Left lung (tissue), 10 donors: ENCODE measurements around the gene TAOK2. TPM values are rescaled to one million over a fixed set of nuclear protein-coding genes. Genes with fewer than 3 reads are reported as not detected.

Experiments
- ATAC-seq: fragments of 200-7000 bp; cut with Tn5 transposase; one replicate; pipeline ENCODE4 v1.9.1; 2020; ENCODE audit warnings: moderate library complexity
- DNase-seq, 4 donors: peaks; one replicate each; pipeline ENCODE4 v3.0.0-alpha.2; 2013 to 2020
- H3K27ac ChIP-seq, 2 donors: fragments of 200-600 bp; sonication (generic) in 1 of 2; one replicate each; pipeline versions ENCODE4 v1.5.0 to v1.8.0; 2020 to 2021
- H3K27me3 ChIP-seq, 2 donors: fragments of 200-600 bp; sonication (generic) in 1 of 2; one replicate each; pipeline versions ENCODE4 v1.5.0 to v1.8.0; 2020 to 2021
- H3K36me3 ChIP-seq, 2 donors: fragments of 200-600 bp; sonication (generic) in 1 of 2; one replicate each; pipeline versions ENCODE4 v1.5.0 to v1.8.0; 2020 to 2021
- H3K4me1 ChIP-seq, 2 donors: fragments of 200-600 bp; one replicate each; pipeline ENCODE4 v1.8.0; 2021
- H3K4me3 ChIP-seq, 2 donors: fragments of 200-600 bp; sonication (generic) in 1 of 2; one replicate each; pipeline versions ENCODE4 v1.5.0 to v1.8.0; 2020 to 2021; ENCODE audit warnings: mild to moderate bottlenecking in 1 of 2
- H3K9me3 ChIP-seq, 2 donors: fragments of 200-600 bp; sonication (generic) in 1 of 2; one replicate each; pipeline versions ENCODE4 v1.5.0 to v1.8.0; 2020 to 2021
- intact Hi-C, 2 donors: fragments of 100-400 bp; cut with DNase I; formaldehyde crosslinking; loops; one replicate each; pipeline versions ENCODE4 v1.11.2 to v1.14.2; 2022
- polyA plus RNA-seq, 6 donors: library from polyadenylated mRNA; unstranded; fragments of 120-200 nt; gene quantifications; one replicate each; pipeline ENCODE4 v1.2.1, GENCODE V29; 2013; ENCODE audit not compliant: insufficient read length in 6 of 6
- total RNA-seq, 2 donors: library from RNA; stranded (reverse); fragmentation: NEBNext Ultra II Directional; extraction: Animal tissue kit (Norgen Biotek cat#: 25700); gene quantifications; one replicate each; pipeline ENCODE4 v1.2.1, GENCODE V29; 2021
- TF ChIP-seq, protein P1 (sequence below), 2 donors: fragments of 200-600 bp; sonication (generic) in 1 of 2; IDR thresholded peaks; one replicate each; pipeline versions ENCODE4 v1.5.0 to v1.8.0; 2021; ENCODE audit warnings: antibody characterized with exemption in 2 of 2
- donor health status: DM: no; HTN: yes; CAD: no.
- donor health status: DM: no; HTN: no; CAD: no.

The TAOK2 gene
- total and polyA plus RNA-seq, 8 donors, result 47.5 to 71.4 (median 57.4) TPM

DNA sequence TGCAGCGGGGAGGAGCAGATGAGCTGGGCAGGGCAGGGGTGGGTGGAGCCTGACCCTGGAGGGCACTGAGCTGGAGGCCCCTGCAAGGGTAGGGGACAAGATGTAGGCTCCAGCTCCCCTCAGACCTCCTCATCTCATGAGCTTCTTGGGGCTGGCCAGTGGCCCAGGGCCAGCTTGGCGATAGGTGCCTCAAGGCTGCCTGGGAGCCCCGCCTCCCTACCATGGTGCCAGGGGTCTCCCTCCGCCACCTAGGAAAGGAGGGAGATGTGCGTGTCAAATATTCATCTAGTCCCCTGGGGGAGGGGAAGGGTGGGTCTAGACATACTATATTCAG, 17.9 kb downstream of the TAOK2 start:
- peaks cover 17 to 49% of the 10 kb centered on the region in 2 donors for H3K4me1 ChIP-seq
- DNase-seq, result no peak
- intact Hi-C loops, result no loop called here
- TF ChIP-seq, protein P1, sequence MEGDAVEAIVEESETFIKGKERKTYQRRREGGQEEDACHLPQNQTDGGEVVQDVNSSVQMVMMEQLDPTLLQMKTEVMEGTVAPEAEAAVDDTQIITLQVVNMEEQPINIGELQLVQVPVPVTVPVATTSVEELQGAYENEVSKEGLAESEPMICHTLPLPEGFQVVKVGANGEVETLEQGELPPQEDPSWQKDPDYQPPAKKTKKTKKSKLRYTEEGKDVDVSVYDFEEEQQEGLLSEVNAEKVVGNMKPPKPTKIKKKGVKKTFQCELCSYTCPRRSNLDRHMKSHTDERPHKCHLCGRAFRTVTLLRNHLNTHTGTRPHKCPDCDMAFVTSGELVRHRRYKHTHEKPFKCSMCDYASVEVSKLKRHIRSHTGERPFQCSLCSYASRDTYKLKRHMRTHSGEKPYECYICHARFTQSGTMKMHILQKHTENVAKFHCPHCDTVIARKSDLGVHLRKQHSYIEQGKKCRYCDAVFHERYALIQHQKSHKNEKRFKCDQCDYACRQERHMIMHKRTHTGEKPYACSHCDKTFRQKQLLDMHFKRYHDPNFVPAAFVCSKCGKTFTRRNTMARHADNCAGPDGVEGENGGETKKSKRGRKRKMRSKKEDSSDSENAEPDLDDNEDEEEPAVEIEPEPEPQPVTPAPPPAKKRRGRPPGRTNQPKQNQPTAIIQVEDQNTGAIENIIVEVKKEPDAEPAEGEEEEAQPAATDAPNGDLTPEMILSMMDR (IDR thresholded peaks at IDR 0.05), result no peak
- no peaks in the 10 kb centered on the region for H3K9me3 ChIP-seq
- peak overlapping the region in 1 of 2 donors; percentile 23 for H3K27ac ChIP-seq
- no peak for ATAC-seq
- peaks cover 0 to 75% of the 10 kb centered on the region in 2 donors for H3K36me3 ChIP-seq
- no peak overlapping the region for H3K4me3 ChIP-seq
- H3K27me3 ChIP-seq, result no peaks in the 10 kb centered on the region

DNA sequence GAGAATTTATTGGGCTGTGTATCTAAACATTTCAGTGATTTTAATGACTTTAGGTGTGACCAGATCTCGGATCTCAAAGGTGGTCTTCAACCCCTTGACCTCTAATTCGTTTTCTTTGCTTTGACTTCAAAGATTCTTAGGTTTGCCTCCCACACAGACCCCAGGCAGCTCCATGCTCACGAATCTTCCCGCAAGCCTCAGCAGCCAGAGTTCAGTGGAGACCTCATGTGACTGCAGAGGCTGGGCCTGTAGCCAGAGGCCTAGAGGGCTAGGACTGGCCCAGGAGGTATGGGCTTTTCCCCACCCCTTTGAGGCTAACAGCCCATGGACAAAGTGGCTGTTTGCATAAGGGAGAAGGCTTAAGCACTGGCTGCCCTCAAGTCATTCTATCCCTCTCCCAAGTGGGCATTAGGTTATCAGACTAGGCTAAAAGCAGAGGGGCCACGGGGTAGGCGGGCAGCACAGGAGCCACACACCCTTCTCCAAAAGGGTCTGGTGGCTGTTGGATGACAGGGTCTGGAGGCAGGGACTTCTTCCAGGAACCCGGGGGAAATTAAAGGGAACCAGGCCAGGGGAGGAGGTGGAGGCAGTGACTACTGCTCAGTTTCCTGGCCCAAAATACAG, 18.8 kb downstream of the TAOK2 start:
- H3K27me3 ChIP-seq, result no peaks in the 10 kb centered on the region
- DNase-seq (peak in 1 of 4 donors; percentile 75), ATAC-seq (peak; percentile 7)
- intact Hi-C loops, result no loop called here
- no peak overlapping the region for H3K4me3 ChIP-seq
- peaks cover 22 to 53% of the 10 kb centered on the region in 2 donors for H3K4me1 ChIP-seq
- H3K36me3 ChIP-seq, result peaks cover 0 to 66% of the 10 kb centered on the region in 2 donors
- no peaks in the 10 kb centered on the region for H3K9me3 ChIP-seq
- peak overlapping the region in 1 of 2 donors; percentile 39 for H3K27ac ChIP-seq
- TF ChIP-seq, protein P1 (IDR thresholded peaks at IDR 0.05), result no peak

DNA sequence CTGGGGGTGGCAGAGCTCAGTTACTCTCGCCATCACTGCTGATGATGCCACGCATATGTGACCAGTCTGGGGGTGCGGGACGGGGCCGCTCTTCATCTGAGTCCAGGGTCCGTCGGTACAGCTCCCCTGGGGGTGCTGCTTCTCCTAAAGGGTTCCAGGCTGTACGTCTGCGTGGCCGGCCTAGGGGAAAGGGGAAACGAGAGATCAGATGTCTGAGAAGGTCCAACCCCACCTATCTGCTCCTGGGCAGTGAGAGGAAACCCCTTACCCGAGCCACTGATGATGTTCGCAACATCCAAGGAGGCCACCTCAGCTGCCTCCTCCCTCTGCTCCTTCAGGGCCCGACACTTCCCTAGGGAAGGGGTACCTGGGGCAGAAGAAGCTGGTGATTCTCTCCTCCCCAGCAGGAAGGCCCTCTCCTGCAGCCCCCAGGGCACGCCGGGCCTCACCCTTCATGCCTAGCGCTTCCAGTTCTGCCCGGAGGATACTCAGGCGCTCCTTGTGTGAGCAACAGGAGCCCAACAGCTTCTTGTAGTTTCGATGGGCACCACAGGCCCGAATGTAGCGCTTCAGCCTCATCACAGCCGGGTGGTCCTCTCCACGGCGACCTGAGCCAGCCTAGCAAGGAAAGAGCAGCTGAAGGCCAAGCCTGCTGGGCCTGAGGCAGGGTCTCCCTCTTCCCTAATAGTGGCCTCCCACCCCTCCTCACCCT, 19.7 kb downstream of the TAOK2 start:
- TF ChIP-seq, protein P1 (IDR thresholded peaks at IDR 0.05), result no peak
- Histone ChIP-seq H3K27me3 (no peaks in the 10 kb centered on the region), H3K9me3 (no peaks in the 10 kb centered on the region), H3K27ac (no peak overlapping the region), H3K4me3 (no peak overlapping the region), H3K4me1 (peaks cover 22 to 44% of the 10 kb centered on the region in 2 donors), H3K36me3 (peaks cover 0 to 61% of the 10 kb centered on the region in 2 donors)
- no peak for ATAC-seq
- DNase-seq, result peak in 1 of 4 donors; percentile 49
- intact Hi-C loops, result no loop called here

DNA sequence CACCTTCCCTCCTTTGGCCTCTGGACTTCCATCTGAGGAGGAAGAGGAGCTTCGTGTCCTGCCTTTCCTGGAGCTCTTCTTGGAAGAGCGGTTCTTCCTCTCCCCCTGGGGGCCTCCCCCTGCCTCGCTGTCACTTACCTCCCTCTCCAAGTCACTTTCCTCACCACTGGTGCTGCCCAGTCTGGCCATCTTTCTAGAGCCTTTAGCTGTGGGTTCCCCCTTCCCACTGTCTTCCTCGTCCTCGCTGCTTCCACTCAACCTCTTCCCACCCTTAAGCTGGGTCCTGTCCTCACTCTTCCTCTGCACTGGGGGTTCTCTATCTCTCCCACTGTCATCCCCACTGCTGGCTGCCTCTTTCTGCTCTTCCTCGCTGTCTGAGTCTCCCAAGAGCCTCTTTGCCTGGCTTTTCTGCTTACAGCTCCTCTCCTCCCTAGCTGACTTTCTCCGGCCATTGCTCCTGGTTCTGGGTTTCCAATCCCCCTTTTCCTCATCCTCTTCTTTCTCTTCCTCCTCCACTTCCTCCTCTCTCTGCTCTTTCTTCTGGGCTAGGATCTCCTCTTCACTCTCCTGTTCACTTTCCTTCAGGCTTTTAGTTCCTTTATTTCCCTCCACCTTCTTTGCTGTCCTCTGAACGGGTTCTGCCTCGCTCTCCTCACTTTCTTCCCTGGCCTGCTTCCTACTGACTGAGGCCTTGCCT, 20.4 kb downstream of the TAOK2 start:
- ATAC-seq, result no peak
- intact Hi-C loops, result no loop called here
- H3K4me3 ChIP-seq, result peak overlapping the region in 1 of 2 donors; percentile 99

More for the DNA sequence above, 20.4 kb downstream of the TAOK2 start:
- Histone ChIP-seq H3K9me3 (no peaks in the 10 kb centered on the region), H3K4me1 (peaks cover 22 to 40% of the 10 kb centered on the region in 2 donors), H3K27ac (peak overlapping the region; percentile 93 to 96), H3K36me3 (peaks cover 0 to 55% of the 10 kb centered on the region in 2 donors), H3K27me3 (no peaks in the 10 kb centered on the region)
- DNase-seq, result no peak
- TF ChIP-seq, protein P1 (IDR thresholded peaks at IDR 0.05), result no peak
